DMS79 (cell line): ENCODE data around the gene IPO8.
"Not testable (repeated sequence)": the region's sequence is repeated elsewhere in the genome, so short reads cannot be mapped to it uniquely, and the experiment has no call there.

Experiments used
- DNase-seq: peaks from one replicate; lab custom pipeline; 2025; lab: John Stamatoyannopoulos, UW

IPO8 gene

DNA sequence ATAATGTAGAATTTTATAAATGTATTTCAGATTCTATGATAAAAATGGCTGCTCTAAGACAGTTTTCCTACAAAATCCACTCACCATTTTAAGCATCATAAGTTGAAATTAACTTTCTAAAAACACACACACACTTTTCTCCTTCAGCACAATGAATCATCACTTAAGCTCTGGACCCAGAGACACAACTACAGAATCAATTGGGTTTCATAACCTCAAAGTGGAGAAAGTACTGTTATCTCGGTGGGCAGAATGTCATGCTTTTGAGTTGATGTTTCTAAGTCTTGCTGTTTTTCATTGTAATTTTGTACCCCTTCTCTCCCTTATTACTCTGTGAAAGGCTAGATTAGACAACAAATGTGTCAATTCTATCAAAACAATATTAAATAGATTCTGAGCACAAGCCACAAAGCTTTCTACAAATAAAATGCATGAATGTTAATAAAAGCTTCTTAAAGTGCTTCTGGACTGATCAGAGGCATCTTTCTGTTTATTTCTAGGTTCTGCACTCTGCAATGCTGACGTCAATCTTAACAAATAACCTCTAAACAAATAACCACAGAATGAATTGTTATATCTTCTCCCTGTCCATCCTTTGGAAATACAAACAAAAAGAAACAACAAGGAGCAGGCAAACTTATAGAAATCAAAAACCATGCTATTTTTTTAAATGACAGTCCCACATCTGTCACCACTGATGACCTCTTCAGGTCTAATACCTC is 8.2 kb downstream of the IPO8 start:
- no peak for DNase-seq

DNA sequence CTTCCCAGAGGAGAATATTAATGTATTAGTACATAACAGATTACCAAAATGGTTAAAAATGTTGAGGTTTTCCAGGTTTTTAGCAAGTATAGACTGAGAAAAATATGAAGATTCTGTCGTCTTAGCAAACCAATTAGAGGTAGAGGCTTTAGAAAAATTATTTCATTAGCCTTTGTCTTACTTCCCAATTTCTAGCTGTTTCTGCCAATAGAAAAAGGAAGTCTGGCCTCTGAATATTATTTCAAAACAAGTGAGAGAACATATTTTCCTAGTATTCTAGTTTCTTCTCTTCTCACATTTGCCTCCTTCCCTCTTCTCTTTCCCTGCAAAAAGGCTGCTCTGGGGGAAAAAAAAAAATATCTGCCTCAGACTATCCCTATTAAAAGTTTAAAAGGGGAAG is 16.4 kb downstream of the IPO8 start:
- DNase-seq: no peak

DNA sequence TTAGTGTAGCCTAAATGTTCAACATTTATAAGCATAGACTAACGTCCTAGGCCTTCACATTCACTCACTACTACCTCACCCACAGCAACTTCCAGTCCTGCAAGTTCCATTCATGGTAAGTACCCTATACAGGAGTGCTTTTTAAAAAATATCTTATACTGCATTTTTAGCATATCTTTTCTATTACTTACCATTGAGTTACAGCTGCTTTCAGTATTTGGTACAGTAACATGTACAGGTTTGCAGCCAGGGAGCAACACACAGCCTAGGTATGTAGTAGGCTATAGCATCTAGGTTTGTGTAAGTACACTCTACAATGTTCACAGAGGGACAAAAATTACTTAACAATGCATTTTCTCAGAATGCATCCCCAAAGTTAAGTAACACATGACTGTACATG is 17.4 kb downstream of the IPO8 start:
- DNase-seq: no peak

DNA sequence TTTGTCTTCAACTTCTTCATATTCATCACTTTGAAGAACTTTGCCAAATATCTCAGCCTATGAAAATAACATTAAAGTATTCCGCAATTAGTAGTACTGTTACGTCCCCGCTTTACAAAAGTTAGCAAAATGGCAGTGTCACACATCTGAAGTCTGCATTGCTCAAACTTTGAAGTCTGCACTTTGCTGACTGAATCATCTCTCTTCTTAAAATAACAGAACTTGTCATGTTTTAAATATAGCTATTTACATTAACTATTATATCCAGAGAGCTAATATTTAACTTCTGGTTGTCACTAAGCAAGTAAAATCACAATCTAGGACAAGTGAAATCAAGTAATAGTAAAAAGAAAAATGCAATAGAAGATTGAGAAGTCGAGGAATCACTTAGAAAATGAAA is 34.5 kb downstream of the IPO8 start:
- no peak for DNase-seq

DNA sequence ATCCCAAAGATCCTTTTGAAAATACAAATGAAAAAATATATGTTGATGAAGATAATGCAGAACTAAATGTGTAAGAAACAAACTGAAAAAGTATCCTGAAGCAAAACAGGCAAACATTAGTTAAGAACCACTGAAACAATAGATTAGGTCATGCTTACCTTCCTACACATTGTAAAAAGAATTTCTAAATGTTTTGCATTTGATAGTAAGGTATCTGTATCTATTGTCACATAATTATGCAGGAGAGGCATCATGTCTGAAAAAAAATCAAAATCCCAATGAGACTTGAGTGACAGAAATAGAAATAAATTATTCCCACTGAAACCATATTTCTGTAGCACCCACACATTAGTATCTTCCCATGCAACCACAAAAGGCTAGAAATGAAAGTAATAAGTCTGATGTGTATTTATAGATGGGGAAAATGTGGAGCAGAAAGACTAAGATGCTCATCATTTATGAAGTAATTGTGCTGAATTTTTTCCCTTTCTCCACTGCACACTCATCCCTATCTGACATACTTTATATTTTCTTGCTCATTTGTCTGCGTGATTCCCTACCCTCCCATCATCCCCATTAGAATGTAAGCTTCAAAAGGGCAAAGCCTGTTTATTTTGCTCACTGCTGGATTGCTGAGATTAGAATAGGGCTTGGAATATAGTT is 43.5 kb downstream of the IPO8 start:
- DNase-seq: no peak

DNA sequence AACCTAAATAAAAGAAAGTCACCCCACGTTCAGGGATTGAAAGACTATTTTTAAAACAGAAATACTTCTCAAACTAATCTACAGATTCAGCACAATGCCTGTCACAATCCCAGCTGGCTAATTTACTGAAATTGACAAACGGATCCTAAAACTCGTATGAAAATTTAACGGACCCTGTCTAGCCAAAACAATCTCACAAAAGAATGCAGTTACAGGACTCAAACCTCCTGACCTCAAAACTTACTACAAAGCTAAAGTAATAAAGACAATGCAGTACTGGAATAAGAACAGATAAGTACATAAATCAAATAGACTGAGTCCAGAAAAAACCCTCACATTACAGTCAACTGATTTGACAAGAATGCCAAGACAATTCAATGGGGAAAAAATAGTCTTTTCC is 48.8 kb downstream of the IPO8 start:
- no peak for DNase-seq

DNA sequence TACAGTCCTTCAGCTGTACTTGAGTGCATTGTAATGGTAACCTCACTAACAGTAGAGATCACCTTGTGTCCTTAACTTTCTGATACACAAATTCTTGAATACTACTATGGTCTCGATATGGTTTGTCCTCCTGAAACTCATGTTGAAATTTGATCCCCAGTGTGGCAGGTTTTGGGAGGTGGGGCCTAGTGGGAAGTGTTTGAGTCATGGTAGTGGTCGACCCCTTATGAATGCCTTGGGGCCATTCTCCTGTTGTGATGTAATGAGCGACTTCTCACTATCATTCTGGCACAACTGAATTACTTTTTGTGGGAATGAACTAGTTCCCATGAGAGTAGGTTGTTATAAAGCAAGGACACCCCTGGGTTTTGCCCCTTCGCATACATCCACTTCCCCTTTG is 52.3 kb downstream of the IPO8 start:
- no peak for DNase-seq

DNA sequence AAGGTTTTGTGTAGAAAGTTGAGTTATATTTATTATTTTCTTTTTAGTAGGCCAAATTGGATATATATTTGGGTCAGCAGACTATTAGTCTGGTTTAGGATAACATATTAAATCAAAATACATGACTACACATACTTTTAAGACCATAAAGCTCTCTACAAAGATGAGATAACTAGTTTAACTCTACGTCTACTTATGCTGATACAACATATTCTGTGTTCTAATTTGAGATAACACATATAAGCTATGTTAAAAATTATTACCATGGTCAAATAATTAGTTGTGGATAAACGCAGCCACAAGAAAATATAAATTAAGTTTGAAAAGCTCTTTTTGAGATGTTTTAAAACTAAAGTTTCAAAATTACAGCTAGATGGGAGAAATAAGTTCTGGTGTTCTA is 55.3 kb downstream of the IPO8 start:
- no peak for DNase-seq

DNA sequence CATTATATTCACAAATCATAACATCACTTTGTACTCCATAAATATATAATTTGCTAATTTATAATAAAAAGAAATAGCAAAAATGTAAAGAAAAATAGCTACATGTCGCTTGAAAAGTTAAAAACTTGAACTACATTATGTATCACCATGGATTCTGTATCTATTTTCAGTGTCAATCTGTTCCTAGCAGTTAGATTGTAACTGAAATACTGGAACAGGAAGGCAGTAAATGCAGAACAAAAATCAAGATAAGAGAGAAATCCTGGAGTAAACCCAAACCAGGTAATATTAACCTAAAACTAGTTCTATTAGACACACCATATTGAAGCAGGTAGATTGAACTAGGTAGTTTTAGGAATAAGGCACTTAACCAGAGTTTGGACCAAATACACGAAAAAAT is 60.3 kb downstream of the IPO8 start:
- no peak for DNase-seq

DNA sequence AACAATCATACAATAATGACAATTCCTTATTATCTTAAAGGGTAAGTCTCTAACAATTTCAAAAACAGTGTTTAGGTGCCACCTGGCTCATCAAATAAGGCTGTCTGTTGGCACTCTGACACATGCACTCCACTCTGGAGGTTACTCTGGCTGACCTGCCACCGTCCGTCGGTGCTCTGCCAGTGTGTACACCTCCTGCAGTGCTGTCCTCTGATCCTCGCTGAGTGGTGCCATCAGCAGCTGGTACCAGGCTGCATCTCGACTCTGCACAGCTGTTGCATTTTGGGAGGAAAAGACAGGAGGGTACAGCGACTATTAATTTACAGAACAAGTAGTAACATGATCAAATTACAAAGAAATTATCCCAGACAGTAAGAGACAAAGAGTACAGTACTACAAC is 63.9 kb downstream of the IPO8 start:
- DNase-seq: no peak

DNA sequence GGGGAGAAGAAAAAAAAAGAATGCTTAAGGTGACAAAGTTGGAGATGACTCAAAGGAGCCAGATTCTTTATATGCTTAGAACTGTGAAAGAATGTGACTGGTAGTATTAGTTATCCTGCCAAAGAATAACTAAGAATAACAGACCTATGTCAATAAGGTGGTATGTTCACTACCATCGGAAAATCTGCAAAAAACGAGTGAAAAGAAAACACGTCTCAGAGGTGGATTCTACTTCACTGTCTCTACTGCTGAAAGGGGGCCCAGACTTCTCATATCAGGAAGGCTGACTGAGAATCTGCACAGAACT is 64.7 kb downstream of the IPO8 start:
- DNase-seq: no peak

DNA sequence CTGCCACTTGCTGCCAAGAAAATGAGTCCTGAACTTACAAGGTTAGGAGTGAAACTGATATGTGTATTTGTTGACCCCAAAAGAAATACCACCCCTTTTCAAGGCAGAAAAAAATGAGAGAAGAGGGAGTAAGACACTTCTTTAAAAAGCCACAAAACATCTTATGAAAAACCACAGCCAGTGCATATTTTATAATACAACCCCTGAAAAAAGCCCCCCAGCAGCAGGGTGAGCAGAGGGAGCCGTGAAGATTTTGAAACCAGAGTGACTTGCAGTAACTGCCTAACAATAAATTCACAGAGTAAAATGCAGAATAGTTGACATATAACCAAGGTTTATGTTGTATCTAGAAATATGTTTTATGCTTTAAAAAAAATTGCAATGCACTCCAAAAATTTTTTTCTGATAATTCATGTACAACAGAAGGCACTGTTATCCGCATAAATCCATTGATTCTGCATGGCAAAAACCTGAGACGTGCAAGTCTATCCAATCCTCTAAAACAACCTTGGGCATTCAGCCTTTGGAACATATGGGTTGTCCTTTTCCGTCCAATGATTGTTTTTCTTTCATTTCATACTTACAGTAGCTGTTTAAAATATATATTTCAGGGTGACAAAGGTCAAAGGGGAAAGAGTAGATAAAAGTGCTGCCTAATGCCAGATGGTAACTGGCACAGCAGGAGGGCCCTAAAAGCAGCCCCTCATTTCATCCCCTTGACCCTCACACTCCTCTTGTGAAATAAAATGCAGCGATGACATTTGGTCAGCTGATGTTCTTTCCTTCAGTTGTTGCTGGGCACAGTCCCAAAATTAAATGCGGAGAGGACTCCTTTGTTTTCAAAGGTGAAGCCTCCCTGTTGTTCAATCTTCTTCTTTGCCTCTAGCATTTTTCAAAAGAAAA is 65.3 kb downstream of the IPO8 start:
- DNase-seq: no peak

DNA sequence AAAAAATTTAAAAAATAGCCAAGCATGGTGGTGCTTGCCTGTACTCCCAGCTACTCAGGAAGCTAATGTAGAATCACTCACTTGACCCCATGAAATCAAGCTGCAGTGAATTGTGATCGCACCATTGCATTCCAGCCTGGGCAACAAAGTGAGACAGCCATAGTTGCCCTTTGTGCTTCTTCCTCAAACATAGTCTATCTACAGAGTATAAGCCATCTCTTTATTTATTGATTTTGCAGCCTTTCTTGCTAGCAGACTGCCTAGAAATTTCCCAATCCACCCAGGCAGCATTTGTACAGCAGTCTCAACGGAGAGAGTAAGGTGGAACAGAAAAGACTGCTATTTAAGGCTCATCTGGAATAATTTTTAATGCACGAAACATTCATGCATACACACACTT is 68.8 kb downstream of the IPO8 start:
- no peak for DNase-seq

DNA sequence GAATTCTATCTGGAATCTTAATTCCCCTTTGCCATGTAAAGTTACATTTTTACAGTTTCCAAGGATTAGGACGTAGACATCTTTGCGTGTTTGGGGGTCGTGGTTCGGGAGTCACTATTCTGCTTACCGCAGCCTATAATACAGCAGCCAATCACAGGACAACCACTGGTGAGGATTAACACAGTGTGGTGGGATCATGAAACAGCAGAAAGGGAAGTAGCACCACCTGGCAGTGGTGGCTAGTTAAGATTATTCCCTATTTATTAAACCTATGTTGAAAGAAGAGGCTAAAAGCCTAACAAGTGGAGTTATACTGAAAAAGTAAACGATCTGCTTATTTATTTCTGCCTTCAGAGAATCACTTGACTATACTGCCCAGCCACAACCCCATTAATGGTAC is 71.7 kb downstream of the IPO8 start:
- no peak for DNase-seq

DNA sequence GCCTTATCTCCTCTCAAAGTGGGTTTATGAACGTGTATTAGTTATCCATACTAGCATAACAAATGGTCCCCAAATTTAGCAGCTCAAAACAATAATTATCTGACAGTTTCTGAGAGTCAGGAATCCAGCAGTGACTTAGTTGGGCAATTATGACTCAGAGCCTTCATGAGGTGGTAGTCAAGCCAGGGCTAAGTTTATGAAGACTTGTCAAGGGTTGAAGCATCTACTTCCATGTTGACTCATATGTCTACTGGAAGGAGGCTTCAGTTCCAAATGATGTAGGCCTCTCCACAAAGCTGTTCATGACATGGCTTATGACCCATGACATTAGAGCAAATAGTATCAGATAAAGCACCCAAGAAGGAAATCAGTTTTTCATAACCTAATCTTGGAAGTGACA is 73.2 kb downstream of the IPO8 start:
- no peak for DNase-seq

DNA sequence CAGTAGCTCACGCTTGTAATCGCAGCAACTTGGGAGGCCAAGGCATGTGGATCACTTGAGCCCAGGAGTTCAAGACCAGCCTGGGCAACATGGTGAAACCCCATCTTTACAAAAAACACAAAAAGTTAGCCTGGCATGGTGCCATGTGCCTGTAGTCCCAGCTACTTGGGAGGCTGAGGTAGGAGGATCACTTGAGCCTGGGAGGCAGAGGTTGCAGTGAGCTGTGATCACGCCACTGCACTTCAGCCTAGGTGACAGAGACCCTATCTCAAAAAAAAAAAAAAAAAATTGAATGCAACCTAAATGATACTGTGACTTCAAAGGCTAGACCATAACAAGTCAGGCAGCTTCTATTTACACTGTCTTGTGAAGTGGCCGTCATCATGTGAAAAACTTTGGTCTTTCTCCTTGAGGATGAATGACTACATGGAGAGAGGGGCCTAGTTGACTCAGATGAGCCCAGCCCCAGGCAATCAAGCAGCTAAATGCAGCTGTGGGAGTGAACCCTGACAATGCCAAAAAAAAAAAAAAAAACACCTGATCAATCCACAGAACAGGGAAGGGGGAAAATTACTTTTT is 73.9 kb downstream of the IPO8 start:
- not testable (repeated sequence) for DNase-seq

DNA sequence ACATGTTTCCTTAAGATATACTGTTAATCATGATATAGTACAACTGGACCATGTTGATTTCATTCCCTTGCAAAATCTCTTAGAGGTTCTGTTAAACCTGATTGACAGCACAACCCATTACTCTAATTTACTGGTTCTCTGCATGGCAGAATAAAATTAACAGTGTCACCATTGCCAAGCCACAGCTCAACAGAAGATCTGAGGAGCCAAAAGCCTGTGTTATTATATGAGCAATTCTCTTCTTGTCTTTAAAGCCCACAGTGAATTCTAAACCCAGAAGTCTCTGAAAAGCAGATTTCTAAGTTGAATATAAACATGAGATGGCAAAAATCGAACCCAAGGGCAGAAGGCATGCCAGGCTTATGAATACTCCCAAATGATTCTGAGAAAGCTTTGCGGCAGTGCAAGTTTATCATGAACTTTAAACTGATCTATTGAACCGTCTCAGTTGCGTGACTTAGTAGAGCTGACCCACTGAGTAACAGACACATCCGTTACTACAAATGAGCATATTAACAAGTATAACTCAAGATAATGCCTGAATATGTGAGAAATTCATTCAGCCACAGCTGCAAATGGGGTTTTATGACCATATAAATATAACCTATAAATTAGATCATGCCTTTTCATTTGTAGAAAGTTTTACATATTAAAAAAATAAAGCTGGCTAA is 78.2 kb downstream of the IPO8 start:
- DNase-seq: no peak

DNA sequence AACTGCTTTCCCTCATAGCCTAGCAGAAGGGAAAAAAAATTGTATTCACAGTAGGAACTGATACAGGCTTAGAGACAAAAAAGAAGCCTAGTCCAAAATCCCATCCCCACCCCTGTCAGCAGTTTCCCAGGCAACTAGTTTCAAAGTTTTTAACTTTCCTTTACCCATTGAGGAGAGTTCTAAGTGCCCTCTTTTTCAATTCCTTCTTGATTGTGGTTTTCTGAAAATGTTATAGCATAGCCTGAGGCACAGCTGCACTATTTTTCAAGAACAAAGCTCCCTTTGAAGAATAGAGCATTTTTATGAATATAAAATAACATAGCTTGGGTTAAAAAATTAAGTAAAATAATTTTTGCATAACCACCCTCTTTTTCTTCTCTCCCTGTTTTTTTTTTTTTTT is 81.6 kb downstream of the IPO8 start:
- no peak for DNase-seq

DNA sequence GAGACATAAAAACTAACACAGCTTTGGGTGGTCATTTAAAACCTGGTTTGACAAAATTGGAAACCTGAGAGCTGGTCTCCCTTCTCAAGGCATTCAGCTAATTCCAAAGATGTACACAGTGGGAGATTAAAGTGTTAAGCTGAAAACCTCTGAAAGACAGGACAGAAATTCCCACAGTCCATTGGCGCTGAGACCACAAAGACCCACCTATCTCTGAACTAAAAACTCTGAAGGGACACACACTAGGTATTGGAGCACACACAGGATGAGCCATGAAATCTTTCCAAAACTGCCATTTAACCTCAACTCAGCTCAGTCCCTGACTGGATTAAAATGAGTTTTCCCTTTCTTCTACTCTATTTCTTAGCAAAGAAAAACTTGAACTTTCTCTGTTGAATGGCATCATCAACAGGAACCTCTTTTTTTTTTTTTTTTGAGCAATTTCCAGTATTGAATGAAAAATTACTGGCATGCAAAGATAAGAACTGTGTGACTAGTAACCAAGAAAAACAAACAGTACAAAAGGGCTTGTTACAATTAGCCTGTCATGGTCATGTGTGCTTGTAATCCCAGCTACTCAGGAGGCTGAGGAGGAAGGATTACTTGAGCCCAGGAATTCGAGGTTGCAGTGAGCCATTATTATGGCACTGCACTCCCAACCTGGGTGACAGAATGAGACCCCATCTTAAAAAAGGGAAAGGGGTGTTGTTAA is 82.4 kb downstream of the IPO8 start:
- no peak for DNase-seq

DNA sequence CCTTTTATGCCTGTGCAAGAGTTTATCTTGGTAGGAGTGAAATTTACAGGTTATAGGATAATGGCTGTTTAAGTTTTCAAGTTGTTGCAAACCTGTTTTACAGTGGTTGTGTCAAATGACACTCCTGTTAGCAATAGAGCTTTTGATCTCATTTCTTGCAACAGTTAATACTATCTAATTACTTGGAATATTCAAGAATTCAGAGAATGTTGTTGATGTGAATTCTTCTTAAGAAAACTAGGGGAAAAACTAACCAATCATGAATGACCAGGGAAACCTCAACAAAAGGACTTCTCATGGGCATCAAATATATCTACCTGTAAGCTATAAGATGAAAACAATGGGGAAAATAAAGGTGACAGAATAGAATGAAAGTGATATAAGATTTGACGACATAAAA is 85.0 kb downstream of the IPO8 start:
- no peak for DNase-seq

DNA sequence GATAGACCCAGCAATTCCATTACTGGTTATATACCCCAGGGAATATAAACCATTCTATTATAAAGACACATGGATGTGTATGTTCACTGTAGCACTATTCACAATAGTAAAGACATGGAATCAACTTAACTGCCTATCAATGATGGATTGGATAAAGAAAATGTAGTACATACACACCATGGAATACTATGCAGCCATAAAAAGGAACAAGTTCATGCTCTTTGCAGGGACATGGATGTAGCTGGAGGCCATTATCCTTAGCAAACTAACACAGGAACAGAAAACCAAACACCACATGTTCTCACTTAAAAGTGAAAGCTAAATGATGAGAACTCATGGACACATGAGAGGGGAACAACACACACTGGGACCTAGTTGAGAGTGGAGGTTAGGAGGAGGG is 85.8 kb downstream of the IPO8 start:
- DNase-seq: not testable (repeated sequence)

DNA sequence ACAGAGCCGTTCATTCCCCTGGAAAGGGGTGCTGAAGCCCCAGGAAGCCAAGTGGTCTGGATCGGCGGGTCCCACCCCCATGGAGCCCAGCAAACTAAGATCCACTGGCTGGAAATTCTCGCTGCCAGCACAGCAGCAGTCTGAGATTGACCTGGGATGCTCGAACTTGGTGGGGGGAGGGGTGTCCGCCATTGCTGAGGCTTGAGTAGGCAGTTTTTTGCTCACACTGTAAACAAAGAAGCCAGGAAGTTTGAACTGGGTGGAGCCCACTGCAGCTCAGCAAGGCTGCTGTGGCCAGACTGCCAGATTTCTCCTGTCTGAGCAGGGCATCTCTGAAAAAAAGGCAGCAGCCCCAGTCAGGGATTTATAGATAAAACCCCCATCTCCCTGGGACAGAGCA is 91.4 kb downstream of the IPO8 start:
- not testable (repeated sequence) for DNase-seq
